Keratinocyte (primary cell): ENCODE data around the gene B4GALNT3.

Experiments
- CTCF ChIP-seq, 3 experiments: IDR thresholded peaks in 1 of 3; conservative IDR thresholded peaks in 1 of 3; optimal IDR thresholded peaks in 1 of 3; 2 replicates in 2 of 3; 3 replicates in 1 of 3; pipeline versions ENCODE3 to v1.5.1; 2011; ENCODE audit warnings: low read length in 3 of 3, mild to moderate bottlenecking in 3 of 3, moderate library complexity in 2 of 3, control low read depth in 1 of 3, inconsistent platforms in 1 of 3; ENCODE audit not compliant: insufficient read depth in 2 of 3; ENCODE audit errors: extremely low read depth in 1 of 3
- EZH2 ChIP-seq: IDR thresholded peaks from one replicate; pipeline ENCODE4 v1.6.1; 2012; ENCODE audit warnings: inconsistent platforms, mild to moderate bottlenecking, low read length, moderate library complexity

GRCh38 chr12:447141-447540, 12.6 kb upstream of the B4GALNT3 start:
- TF ChIP-seq CTCF (optimal IDR thresholded peaks at IDR 0.05 in 1 of 3, IDR thresholded peaks at IDR 0.05 in 1 of 3, conservative IDR thresholded peaks at IDR 0.05 in 1 of 3; ENCODE audit: extremely low read depth in 1 of 3, insufficient read depth in 2 of 3, low read length in 3 of 3) (no peak), EZH2 (no peak)
